Type B pancreatic cell (in vitro differentiated cells): ENCODE data around the gene ASPN. TPM values are rescaled to one million over a fixed set of nuclear protein-coding genes. Genes with fewer than 3 reads are reported as not detected.

Experiments used
- DNase-seq: peaks from one replicate; pipeline ENCODE4 v3.0.0; 2021; ENCODE audit warnings: mixed read lengths; ENCODE audit not compliant: unreplicated experiment; ENCODE audit errors: extremely low spot score
- H3K27ac Mint-ChIP-seq: 2 replicates; pipeline ENCODE4 v1.8.0; 2021; ENCODE audit warnings: mild to moderate bottlenecking, mixed read lengths
- H3K27me3 Mint-ChIP-seq: 2 replicates; pipeline ENCODE4 v1.8.0; 2021; ENCODE audit warnings: mixed read lengths
- H3K36me3 Mint-ChIP-seq: 2 replicates; pipeline ENCODE4 v1.8.0; 2021; ENCODE audit warnings: mixed read lengths
- H3K4me1 Mint-ChIP-seq: one replicate; pipeline ENCODE4 v1.8.0; 2021; ENCODE audit warnings: mixed read lengths; ENCODE audit not compliant: unreplicated experiment
- H3K4me3 Mint-ChIP-seq: 2 replicates; pipeline ENCODE4 v1.8.0; 2021; ENCODE audit warnings: mild to moderate bottlenecking, mixed read lengths
- H3K9me3 Mint-ChIP-seq: 2 replicates; pipeline ENCODE4 v1.8.0; 2021; ENCODE audit warnings: mixed read lengths
- CTCF ChIP-seq: fragments of 200-600 bp; sonication (generic); conservative IDR thresholded peaks from 2 replicates; pipeline ENCODE4 v1.5.0; 2021; ENCODE audit warnings: antibody characterized with exemption, mild to moderate bottlenecking
- total RNA-seq: library from RNA; stranded (reverse); gene quantifications from 2 replicates; pipeline ENCODE4 v1.2.1, GENCODE V29; 2021; ENCODE audit warnings: low replicate concordance

Gene ASPN
- total RNA-seq, 1 donor from 2014 or later: 1.3 TPM

GRCh38 chr9:92518199-92518598 is 35.9 kb upstream of the ASPN start:
- H3K27ac Mint-ChIP-seq: no peak overlapping the region

GRCh38 chr9:92517046-92517445 is 34.7 kb upstream of the ASPN start:
- no peaks in the 10 kb centered on the region for H3K9me3 Mint-ChIP-seq
- no peak for DNase-seq
- H3K27ac Mint-ChIP-seq: no peak overlapping the region
- no peak overlapping the region for H3K4me3 Mint-ChIP-seq
- no peaks in the 10 kb centered on the region for H3K36me3 Mint-ChIP-seq
- no peak for TF ChIP-seq CTCF
- H3K4me1 Mint-ChIP-seq: no peaks in the 10 kb centered on the region
- no peaks in the 10 kb centered on the region for H3K27me3 Mint-ChIP-seq

More at GRCh38 chr9:92518199-92518598, 35.9 kb upstream of the ASPN start:
- Mint-ChIP-seq H3K9me3 (no peaks in the 10 kb centered on the region), H3K4me3 (no peak overlapping the region), H3K27me3 (no peaks in the 10 kb centered on the region), H3K36me3 (no peaks in the 10 kb centered on the region), H3K4me1 (no peaks in the 10 kb centered on the region)
- no peak for TF ChIP-seq CTCF
- no peak for DNase-seq

- DNase-seq: no peak
- Mint-ChIP-seq H3K4me3 (no peak overlapping the region), H3K27me3 (no peaks in the 10 kb centered on the region), H3K9me3 (no peaks in the 10 kb centered on the region), H3K27ac (no peak overlapping the region), H3K4me1 (no peaks in the 10 kb centered on the region), H3K36me3 (no peaks in the 10 kb centered on the region)
- no peak for TF ChIP-seq CTCF
These were observed 34.2 kb upstream of the ASPN start for GRCh38 chr9:92516521-92516920.

- TF ChIP-seq CTCF: no peak
- no peaks in the 10 kb centered on the region for H3K4me1 Mint-ChIP-seq
- no peaks in the 10 kb centered on the region for H3K27me3 Mint-ChIP-seq
- no peak for DNase-seq
- no peak overlapping the region for H3K4me3 Mint-ChIP-seq
- H3K36me3 Mint-ChIP-seq: no peaks in the 10 kb centered on the region
- H3K9me3 Mint-ChIP-seq: no peaks in the 10 kb centered on the region
- H3K27ac Mint-ChIP-seq: no peak overlapping the region
These were observed 32.3 kb upstream of the ASPN start for GRCh38 chr9:92514635-92515034.

- DNase-seq: no peak
- H3K36me3 Mint-ChIP-seq: no peaks in the 10 kb centered on the region
- no peak overlapping the region for H3K27ac Mint-ChIP-seq
- no peaks in the 10 kb centered on the region for H3K4me1 Mint-ChIP-seq
- no peak overlapping the region for H3K4me3 Mint-ChIP-seq
- H3K9me3 Mint-ChIP-seq: no peaks in the 10 kb centered on the region
- no peak for TF ChIP-seq CTCF
- no peaks in the 10 kb centered on the region for H3K27me3 Mint-ChIP-seq
These were observed 31.0 kb upstream of the ASPN start for GRCh38 chr9:92513349-92513748.

- Mint-ChIP-seq H3K9me3 (no peaks in the 10 kb centered on the region), H3K36me3 (no peaks in the 10 kb centered on the region), H3K27me3 (no peaks in the 10 kb centered on the region), H3K4me3 (no peak overlapping the region), H3K27ac (no peak overlapping the region), H3K4me1 (no peaks in the 10 kb centered on the region)
- no peak for DNase-seq
- no peak for TF ChIP-seq CTCF
These were observed 30.3 kb upstream of the ASPN start for GRCh38 chr9:92512622-92513021.
